ENCODE measurements around the gene CSN1S1.

CSN1S1 gene, protein sequence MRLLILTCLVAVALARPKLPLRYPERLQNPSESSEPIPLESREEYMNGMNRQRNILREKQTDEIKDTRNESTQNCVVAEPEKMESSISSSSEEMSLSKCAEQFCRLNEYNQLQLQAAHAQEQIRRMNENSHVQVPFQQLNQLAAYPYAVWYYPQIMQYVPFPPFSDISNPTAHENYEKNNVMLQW

DNA sequence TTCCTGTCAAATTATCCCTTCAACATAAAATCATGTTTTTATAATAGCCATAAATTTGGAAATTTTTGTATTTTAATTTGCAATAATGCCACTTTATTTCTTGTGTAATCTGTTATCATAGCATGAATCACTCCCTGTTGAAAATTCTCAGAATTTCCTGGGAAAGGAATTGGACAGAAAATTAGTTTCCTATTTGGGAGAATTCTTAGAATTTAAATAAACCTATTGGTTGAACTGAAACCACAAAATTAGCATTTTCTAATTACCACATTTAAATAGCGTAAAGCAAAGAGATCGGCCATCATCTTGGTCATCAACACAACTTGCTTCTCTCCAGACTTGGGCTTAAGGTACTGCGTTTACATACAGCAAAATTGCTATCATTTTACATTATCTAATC, at the start of gene CSN1S1:
Gene CSN1S1, plus strand, starts transcription at position 301 of the 400 bp plus-strand sequence. CDS start 1,488 bp downstream, outside the sequence.
- no peak for DNase-seq

DNA sequence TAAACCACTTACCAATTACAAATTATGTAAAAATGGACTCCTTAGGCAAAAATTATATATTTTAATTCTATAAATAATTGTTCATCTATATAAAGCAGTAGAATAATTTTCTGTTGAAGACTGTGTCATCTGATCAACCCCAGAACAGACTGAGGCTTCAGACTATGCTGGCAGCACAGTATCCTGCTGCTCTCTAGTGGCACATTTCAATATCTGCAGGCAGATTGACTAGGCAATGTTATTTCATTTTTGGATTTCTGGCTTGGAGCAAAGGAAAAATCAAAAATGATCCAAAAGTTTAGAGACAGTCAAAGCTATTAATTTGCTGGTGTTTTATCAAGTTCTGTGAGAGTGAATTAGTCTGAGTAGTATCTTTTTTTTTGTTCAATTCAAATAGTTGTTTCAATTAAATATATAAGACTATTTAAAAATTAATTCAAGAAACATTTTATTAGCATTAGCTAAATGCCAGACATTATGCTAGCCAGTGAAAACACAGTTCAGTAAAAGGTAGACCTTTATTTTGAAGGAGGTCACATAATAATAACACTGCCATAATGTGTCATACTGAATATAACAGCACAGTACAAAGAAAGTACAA, 49.6 kb upstream of the CSN1S1 start:
- DNase-seq = no peak

DNA sequence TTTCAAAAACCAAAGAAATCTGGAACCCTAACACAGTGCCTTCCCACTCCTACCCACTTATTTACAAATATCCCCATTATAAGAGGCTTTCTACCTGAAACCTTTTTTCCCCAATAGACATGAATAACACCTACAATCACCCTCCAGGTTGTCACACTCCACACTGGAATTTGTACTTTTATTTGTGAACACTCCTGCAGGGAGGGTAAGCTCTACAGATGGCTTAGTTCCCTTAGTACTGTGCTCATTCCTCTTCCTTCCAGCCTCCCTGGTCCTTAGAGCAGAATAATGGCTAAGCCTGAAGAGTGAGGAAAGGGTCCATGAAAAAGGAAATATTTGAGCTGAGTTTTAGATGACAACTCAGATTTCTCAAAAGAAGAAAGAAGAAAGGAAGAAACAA, 48.7 kb upstream of the CSN1S1 start:
- DNase-seq = no peak

DNA sequence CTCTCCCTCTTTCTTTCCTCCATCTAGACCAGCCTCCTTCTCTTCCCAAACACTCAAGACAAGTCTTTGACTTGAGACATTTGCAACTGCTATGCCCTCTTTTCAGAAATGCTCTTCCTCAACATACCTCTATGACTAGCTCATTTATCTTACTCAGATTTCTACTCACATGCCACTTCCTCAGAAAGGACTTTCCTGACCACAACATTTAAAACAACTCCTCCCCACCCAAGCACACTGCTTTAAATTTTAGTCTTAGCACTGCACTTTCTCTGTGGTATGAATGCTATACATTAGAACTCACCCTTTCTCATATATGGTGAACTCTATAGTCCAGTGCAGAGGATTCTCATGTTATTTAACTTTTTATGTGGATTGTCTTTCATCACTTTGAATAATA, 42.5 kb upstream of the CSN1S1 start:
- no peak for DNase-seq

DNA sequence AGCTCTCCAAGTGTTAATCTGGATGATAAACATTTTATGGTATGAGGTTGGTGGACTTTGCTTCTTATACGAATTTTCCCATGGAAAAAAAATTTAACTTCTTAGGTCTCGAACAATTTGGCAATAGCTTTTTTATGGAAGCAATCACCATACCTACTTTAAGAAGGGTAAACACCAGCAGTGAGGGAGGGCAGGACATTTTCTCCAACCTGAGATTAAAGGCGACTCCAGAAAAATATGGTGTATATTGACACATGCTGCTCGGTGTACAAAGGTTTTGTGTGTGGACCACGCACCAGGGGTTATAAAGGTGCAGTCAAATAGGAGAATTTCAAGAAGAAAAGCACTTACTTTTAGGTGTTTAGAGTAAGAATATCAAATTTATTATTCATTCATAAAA, 36.7 kb upstream of the CSN1S1 start:
- no peak for DNase-seq

DNA sequence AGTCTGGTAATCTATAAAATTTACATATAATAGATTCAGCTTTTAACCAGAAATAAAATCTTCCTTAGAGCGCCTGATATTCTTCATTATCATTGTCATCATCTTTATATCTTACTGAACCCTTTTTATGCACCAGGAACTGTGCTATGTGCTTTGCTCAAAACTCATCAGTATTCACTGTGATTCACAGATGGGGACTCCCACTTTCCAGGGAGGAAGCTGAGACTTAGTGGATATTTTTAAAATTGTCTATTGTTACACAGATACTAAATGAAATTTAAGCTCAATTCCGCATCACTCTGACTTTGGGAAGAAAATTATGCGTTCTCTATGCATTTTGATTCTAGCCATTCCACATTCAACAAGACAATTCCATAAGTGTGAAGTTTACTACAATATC, 36.1 kb upstream of the CSN1S1 start:
- DNase-seq = no peak

DNA sequence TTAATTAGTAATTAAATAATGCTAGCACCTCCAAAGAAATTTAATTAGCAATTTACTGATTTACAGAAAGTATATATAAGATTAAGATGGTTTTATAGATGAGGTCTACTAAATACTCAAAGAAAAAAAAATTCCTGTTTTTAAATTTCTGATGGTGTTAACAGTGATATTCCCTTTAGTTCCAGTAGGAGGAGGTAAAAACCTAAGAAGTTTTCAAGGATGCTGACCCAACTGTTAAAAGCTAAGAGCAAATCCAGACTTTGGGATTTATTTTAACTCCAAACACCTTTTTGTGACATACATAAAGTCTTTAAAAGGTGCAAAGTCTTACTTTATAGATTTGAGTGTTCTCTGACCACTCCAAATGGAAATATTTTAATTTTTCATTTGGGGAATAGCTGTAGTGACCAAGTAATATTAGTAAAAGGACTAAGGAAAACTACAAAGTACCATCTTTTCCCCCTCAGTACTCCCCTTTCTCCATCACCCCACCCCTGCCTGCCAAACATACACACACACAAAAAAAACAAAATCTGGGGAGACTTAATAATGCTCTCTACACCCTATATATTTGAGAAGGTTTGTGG, 34.2 kb upstream of the CSN1S1 start:
- DNase-seq = no peak

DNA sequence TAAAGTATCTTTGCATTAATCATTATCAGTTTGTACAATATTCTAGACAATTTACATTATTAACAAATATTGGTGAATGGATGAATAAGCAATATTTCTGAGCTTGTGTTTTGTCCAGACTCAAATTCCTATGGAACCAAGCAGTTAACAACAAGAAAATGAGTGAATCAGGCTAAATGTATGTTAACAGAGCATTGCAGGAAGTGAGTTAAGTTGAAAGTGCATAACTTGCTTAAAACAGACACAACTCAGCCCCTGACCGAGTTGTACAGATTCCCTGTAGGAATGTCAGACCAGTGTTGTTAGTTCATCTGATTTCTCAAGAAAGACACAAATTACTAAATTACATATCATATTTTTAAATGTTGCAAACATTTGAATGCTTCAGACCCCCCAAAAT, 23.7 kb upstream of the CSN1S1 start:
- DNase-seq = no peak

DNA sequence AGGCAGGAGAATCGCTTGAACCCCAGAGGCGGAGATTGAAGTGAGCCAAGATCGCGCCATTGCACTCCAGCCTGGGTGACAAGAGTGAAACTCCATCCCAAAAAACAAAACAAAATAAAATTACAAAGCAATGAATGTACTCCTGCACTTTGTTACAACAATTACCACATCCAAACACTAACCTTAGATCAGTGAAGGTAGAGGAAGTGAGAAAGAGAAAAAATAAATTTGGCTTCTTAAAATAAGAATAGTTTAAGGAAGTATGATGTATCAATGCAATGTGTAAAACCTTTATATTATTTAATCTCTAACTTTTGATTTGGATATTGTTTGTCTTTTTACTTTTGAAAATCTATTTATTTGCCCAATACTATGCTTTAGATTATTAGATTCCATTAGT, 21.7 kb upstream of the CSN1S1 start:
- DNase-seq = no peak

DNA sequence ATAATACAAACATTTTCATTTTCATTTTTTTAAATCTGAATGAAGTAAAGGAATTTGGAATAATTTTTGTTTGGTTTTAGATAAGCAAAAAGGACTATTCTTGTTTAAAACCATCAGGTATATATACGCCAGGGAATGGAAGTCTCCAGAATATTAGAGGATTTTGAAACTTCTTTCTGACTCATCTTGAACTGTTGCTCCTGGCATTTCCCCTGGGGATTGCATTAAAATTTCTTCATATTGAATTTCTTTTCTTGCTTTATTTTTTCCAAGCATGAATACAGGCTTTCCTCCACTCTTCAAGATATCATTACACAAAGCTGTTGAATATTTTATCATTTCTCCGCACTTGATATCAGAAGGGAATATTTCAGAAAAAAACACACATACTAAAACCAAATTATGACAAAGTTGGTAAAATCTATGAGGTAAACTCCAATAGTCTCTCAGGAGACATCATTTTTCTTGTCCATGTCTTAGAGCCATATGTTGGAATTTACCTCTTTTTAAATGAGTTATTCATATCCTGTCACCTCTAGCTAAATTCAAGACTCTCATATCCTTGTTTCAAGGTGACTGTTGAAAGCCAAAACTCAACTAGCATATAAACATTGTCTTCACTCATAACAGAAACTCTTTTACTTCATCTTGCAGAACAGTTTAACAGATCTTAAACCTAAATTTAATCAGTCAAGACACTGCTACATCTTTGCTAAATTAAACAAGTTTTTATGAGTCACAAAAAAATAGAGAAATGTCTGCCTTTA, 20.7 kb upstream of the CSN1S1 start:
- no peak for DNase-seq

DNA sequence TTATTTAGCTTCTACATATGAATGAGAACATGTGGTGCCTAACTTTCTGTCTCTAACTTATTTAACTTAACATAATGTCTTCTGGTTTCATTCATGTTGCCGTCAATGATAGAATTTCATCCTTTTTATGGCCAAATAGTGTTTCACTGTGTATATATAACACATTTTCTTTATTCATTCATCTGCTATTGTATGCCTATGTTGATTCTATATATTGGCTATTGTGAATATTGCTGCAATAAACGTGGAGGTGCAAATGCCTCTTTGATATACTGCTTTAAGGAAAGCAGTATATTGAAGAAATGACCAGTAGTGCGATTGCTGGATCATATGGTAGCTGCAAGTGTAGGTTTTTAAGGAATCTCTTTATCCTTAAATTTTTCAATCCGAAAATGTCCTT, 10.0 kb upstream of the CSN1S1 start:
- no peak for DNase-seq

DNA sequence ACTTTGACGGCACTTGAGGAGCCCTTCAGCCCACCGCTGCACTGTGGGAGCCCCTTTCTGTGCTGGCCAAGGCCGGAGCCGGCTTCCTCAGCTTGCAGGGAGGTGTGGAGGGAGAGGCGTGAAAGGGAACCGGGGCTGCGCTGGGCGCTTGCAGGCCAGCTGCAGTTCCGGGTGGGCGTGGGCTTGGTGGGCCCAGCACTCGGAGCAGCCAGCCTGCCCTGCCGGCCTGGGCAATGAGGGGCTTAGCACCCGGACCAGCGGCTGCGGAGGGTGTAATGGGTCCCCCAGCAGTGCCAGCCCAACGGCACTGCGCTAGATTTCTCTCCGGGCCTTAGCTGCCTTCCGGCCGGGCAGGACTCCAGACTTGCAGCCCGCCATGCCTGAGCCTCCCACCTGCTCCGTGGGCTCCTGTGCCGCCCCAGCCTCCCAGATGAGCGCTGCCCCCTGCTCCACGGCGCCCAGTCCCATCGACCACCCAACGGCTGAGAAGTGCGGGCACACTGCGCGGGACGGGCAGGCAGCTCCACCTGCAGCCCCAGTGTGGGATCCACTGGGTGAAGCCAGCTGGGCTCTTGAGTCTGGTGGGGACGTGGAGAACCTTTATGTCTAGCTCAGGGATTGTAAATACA, 7.0 kb upstream of the CSN1S1 start:
- peak; percentile 48 for DNase-seq

DNA sequence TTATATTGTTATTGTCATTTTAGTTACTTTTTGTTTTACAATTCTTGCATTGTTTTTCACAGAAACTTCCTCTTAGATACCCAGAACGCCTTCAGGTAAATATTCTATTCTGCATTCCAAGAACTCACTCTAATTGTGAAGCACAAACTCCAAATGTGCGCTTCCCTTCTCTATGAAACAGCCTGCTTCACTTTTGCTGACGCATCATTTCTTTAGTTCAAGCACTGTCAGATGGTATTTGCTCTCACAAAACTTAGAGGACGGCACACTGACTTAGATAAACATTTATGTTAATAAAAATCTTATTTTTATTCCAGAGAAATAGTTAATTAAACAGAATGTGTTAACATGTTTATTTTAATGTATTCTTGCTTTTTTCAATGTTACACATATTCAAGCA, 3.3 kb downstream of the CSN1S1 start:
- no peak for DNase-seq

DNA sequence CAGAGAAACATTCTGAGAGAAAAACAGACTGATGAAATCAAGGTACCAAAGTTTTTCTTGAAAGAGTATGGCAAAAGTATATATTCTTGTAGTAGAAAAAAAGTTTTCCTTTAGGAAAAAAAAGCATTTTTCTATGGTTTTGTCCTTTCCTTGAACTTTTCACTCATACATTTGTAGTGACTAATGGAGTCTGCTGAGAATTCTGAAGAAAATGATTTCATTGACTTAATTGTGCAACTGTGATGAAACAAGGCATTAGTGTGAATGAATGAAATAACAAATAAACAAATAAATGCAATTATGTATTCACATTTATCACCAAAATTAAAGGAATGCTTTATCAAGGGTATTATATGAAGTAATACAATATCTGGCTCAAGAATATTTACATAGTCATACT, 5.7 kb downstream of the CSN1S1 start:
- no peak for DNase-seq

DNA sequence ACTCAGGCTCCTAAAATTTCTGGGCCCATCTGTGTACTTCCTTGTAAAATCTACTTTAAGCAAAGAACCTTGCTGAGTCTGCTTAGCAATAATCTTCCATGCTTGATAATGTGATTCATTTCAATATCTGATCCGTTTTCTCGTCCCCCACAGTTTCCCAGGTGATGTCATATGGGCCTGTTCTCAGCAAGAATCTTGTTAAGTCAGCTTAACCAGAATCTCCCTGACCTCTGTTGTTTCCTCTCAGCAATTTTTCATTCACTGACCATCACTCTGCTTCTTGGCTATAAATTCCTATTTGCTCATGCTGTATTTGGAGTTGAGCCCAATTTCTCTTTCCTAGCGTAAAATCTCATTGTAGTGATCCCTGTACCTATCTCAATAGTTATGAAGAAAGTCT, 20.7 kb downstream of the CSN1S1 start:
- no peak for DNase-seq

DNA sequence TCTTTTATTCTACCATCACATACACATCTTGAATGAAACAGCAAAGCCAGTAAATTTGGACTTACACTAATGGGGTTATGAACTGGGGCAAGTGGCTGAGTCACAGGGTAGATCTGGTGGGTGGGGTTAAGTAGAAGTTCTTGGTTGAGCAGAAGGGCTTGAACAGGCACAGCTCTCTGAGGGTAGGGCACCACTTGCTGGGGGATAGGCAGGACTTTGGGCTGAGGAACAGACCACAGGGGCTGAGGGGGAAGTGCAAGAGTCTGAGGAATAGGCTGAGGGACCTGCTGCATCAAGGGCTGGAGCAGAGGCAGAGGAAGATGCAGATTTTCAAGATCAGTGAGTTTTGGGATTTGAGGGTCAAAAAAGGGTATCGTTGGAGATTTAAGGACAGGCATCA, 26.3 kb downstream of the CSN1S1 start:
- peak; percentile 53 for DNase-seq

DNA sequence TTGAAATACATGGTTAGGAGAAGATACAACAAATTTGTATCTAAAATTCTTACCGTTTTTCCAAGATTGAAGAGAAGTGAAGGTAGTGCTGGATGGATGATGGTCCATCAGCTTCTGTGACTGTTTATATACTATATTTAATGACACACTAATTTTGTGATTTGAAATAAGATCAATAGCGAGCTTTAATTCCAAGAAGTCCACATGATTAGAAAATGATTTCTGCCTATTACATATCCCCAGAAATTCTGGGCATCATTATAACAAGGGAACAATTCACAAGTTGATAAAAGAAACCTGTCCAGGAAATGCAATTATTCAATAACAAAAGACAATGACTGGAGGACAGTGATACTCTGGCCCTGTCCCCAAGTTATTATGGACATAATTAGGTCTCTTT, 34.8 kb downstream of the CSN1S1 start, which contains the start of gene CSN2:
Gene CSN2, minus strand, starts transcription at position 101 of the 400 bp plus-strand sequence. CDS start 4,733 bp downstream, outside the sequence.
- no peak for DNase-seq

DNA sequence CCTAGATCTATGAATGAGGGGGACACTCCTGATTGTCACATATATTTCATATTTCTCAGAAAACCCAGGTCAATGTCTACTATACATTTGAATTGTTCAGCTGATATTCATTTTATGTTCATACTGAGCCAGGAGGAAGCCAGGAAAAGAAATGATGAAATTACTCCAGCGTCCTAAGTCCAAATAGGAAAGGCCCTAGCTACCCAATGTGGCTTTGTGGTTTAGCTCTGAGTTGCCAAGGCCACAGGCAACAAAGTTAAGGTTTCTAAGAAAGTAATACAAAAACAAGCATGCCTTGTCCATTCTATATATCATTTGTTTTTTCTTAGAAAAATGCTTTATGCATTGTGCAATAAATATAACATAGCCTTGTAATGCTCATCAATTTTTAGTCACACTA, 39.2 kb downstream of the CSN1S1 start:
- DNase-seq = no peak

DNA sequence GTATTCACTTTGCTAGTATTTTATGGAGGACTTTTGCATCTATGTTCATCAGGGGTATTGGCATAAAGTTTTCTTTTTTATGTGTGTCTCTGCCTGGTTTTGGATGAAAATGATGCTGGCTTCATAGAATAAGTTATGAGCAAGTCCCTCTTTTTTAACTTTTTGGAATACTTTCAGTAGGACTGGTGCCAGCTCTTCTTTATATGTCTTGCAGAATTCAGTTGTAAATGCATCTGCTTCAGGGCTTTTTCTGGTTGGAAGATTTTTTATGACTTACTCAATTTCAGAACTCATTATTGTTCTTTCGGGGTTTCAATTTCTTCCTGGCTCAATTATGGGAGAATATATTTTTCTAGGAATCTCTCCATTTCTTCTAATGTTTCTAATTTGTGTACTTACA, 43.8 kb downstream of the CSN1S1 start:
- DNase-seq = no peak

DNA sequence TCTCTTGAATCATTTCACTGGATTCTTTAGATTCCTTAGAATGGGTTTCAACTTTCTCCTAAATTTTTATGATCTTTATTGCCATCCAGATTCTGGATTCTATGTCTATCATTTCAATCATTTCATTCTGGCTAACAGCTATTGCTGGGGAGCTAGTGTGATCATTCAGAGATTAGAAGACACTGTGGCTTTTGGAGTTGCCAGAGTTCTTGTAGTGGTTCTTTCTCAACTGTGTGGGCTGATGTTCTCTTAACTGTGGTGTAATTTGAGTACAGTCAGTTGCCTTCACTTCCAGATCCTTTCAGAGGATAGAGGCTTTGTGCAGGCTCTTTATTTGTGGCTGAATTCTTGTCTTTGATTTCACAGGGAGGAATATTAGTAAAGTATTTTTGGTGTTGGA, 46.7 kb downstream of the CSN1S1 start:
- no peak for DNase-seq

DNA sequence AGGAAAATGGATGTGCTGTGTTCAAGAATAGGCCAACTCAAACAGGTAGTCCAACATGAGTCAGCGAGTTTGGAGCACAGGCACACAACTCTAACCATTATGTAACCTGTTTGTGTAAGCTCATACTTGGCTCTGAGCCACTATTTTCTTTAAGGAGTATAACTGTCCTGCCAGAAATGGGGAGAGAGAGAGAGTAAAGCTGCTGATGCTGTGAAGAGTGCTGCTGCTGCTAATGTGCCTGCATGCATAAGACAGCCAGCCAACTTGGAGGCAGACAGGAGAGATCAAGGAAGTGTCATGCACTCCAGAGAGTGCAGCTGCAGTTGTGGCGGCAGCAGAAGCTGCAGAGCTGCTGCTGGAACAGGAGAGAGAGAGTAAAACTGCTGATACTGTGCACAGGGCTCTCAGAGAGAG, 53.2 kb downstream of the CSN1S1 start:
- DNase-seq = peak; percentile 62

DNA sequence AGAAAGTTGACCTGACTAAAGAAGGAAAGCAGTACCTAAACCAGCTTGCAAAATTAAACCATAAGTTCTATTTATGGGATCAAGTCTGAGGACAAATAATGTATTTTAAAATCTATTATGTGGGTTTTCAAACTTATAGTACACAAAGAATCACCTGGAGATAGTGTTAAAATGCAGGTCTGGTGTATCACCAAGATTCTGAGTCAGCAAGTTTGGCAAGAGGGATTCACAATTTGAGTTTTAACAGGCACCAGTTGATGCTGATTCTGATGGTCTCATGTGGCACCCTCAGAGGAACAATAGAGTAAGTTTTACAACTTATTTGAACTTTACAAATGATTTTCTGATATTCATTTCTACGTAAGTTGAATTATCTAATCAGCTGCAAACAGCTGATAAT, 55.8 kb downstream of the CSN1S1 start:
- no peak for DNase-seq

DNA sequence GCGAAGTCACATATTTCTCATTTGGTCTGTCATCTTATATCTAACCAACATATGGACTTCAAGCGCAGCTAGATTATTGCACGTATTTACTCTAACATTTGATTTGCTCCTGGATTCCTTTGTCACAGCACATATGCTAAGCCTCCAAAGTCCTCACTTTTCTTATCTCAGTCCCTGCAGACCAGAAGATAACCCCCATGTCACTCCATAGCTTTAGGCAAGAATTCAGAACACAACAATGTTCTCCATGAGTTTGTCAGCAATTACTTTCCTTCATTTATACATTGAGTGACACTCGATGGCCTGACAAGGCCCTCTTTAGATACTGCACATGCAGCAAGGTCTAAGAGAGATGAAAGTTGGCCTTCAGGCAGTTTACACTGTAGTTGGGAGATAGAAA, 60.1 kb downstream of the CSN1S1 start:
- DNase-seq = no peak

DNA sequence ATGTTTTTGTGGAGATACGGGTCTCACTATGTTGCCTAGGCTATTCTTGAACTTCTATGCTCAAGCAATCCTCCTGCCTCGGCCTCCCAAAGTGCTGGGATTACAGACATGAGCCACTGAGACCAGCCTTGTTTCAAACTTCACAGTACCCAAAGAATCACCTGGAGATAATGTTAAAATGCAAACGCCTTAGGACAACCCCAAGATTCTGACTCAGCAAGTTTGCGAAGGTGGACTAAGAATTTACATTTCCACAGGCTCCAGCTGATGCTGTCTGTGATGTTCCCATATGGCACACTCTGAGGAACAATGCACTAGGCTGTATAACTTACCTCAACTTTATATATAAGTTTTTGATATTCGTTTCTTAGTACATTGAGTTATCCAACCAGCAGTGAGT, 63.9 kb downstream of the CSN1S1 start:
- no peak for DNase-seq

Measured in islet precursor cell (in vitro differentiated cells).